ENCODE measurements around the gene DPEP1.

Gene DPEP1

GRCh38 chr16:89573826-89574680 is 39.4 kb upstream of the DPEP1 start:
- no peak for DNase-seq
- TF ChIP-seq GATA1 (IDR thresholded peaks at IDR 0.05; ENCODE audit: low read depth, low read length) (no peak), POLR2A (IDR thresholded peaks at IDR 0.05; ENCODE audit: low read length) (no peak)

GRCh38 chr16:89574681-89575246 is 38.7 kb upstream of the DPEP1 start:
- TF ChIP-seq POLR2A (IDR thresholded peaks at IDR 0.05; ENCODE audit: low read length): no peak
- no peak for TF ChIP-seq GATA1 (IDR thresholded peaks at IDR 0.05; ENCODE audit: low read depth, low read length)
- DNase-seq: peak; percentile 72

GRCh38 chr16:89575247-89576152 is 37.9 kb upstream of the DPEP1 start, which contains the start of gene CPNE7:
Gene CPNE7, plus strand, starts transcription at chr16:89575758. Its CDS starts 140 bp downstream, at chr16:89575898.
- no peak for TF ChIP-seq GATA1 (IDR thresholded peaks at IDR 0.05; ENCODE audit: low read depth, low read length)
- TF ChIP-seq POLR2A (IDR thresholded peaks at IDR 0.05; ENCODE audit: low read length): no peak
- DNase-seq: no peak

- no peak for DNase-seq
- TF ChIP-seq GATA1 (IDR thresholded peaks at IDR 0.05; ENCODE audit: low read depth, low read length) (no peak), POLR2A (IDR thresholded peaks at IDR 0.05; ENCODE audit: low read length) (no peak)
Observed at GRCh38 chr16:89576153-89577054, 37.0 kb upstream of the DPEP1 start.

GRCh38 chr16:89577055-89577759 is 36.2 kb upstream of the DPEP1 start:
- no peak for DNase-seq
- no peak for TF ChIP-seq POLR2A (IDR thresholded peaks at IDR 0.05; ENCODE audit: low read length)
- no peak for TF ChIP-seq GATA1 (IDR thresholded peaks at IDR 0.05; ENCODE audit: low read depth, low read length)

GRCh38 chr16:89579351-89579750 is 34.1 kb upstream of the DPEP1 start:
- DNase-seq: no peak
- no peak for TF ChIP-seq GATA1 (IDR thresholded peaks at IDR 0.05; ENCODE audit: low read depth, low read length)
- TF ChIP-seq POLR2A (IDR thresholded peaks at IDR 0.05; ENCODE audit: low read length): no peak

GRCh38 chr16:89581045-89581695 is 32.3 kb upstream of the DPEP1 start:
- no peak for TF ChIP-seq GATA1 (IDR thresholded peaks at IDR 0.05; ENCODE audit: low read depth, low read length)
- no peak for TF ChIP-seq POLR2A (IDR thresholded peaks at IDR 0.05; ENCODE audit: low read length)
- DNase-seq: no peak

GRCh38 chr16:89581861-89582563 is 31.4 kb upstream of the DPEP1 start:
- DNase-seq: no peak
- TF ChIP-seq GATA1 (IDR thresholded peaks at IDR 0.05; ENCODE audit: low read depth, low read length) (no peak), POLR2A (IDR thresholded peaks at IDR 0.05; ENCODE audit: low read length) (no peak)

- no peak for DNase-seq
- TF ChIP-seq GATA1 (IDR thresholded peaks at IDR 0.05; ENCODE audit: low read depth, low read length) (no peak), POLR2A (IDR thresholded peaks at IDR 0.05; ENCODE audit: low read length) (no peak)
Observed at GRCh38 chr16:89582614-89583196, 30.7 kb upstream of the DPEP1 start.

GRCh38 chr16:89583197-89583894 is 30.1 kb upstream of the DPEP1 start:
- DNase-seq: no peak
- TF ChIP-seq GATA1 (IDR thresholded peaks at IDR 0.05; ENCODE audit: low read depth, low read length): no peak
- no peak for TF ChIP-seq POLR2A (IDR thresholded peaks at IDR 0.05; ENCODE audit: low read length)

Data from erythroblast (primary cell).